Thoracic aorta (tissue), 2 donors: ENCODE data around the gene SERINC3. TPM values are rescaled to one million over a fixed set of nuclear protein-coding genes. Genes with fewer than 3 reads are reported as not detected.

Experiments used
- ATAC-seq: fragments of 150-250 bp; one replicate; pipeline ENCODE4 v1.8.0; 2017; ENCODE audit warnings: low read depth; ENCODE audit not compliant: insufficient number of reproducible peaks, low FRiP score
- DNase-seq: peaks from one replicate; pipeline ENCODE4 v3.0.0-alpha.2; 2020; ENCODE audit warnings: low spot score
- H3K27ac ChIP-seq, 2 donors: fragments of 200-600 bp; sonication (generic); 1 replicate in 1 of 2; 2 replicates in 1 of 2; pipeline ENCODE4 v1.5.1; 2016; ENCODE audit warnings: mild to moderate bottlenecking in 2 of 2, moderate library complexity in 2 of 2
- H3K27me3 ChIP-seq: fragments of 200-600 bp; sonication (generic); replicated peaks from 2 replicates; pipeline ENCODE4 v1.6.0; 2016; ENCODE audit warnings: mild to moderate bottlenecking; ENCODE audit not compliant: insufficient read depth
- H3K36me3 ChIP-seq: fragments of 200-600 bp; sonication (generic); one replicate; pipeline ENCODE4 v1.5.1; 2016
- H3K4me1 ChIP-seq, 2 donors: fragments of 200-600 bp; sonication (generic); 1 replicate in 1 of 2; 2 replicates in 1 of 2; pipeline versions ENCODE4 v1.5.1 to v1.6.0; 2016; ENCODE audit warnings: low read depth in 2 of 2, mild to moderate bottlenecking in 1 of 2; ENCODE audit not compliant: control insufficient read depth in 1 of 2
- H3K4me3 ChIP-seq: fragments of 200-600 bp; sonication (generic); 2 replicates; pipeline ENCODE4 v1.5.1; 2016; ENCODE audit warnings: mild to moderate bottlenecking
- H3K9me3 ChIP-seq: fragments of 200-600 bp; sonication (generic); 2 replicates; pipeline ENCODE4 v1.5.1; 2016
- CTCF ChIP-seq: fragments of 200-600 bp; sonication (generic); IDR thresholded peaks from one replicate; pipeline ENCODE4 v1.5.1; 2019; ENCODE audit warnings: antibody characterized with exemption
- total RNA-seq, 2 donors: library from RNA; depleted of rRNA; stranded (reverse); fragments of >200 nt; gene quantifications; one replicate each; pipeline versions ENCODE4 v1.1.0 to v1.2.3, GENCODE V29; 2016

The SERINC3 gene
- total RNA-seq, 2 donors from 2014 or later, result 98.9 to 109 TPM

DNA sequence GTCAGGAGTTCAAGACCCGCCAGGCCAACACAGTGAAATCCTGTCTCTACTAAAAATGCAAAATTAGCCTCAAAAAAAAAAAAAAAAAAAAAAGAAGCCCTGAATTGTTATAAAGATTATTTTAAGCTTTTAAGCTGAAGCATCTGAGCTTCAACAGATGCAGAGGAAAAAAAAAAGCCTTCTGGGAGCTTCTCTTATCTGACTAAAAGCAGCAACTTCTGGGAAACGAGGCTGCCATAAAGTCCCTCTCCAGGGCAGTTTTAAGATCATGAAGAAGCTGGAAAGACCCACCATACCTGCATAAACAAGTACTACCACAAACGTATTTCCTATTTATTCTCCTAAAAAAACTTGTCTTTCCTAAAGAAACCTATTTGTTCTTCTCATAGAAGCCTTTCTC is 3.6 kb downstream of the SERINC3 start:
- H3K27ac ChIP-seq, result peak overlapping the region in 1 of 2 donors; percentile 7
- H3K36me3 ChIP-seq, result no peaks in the 10 kb centered on the region
- no peaks in the 10 kb centered on the region for H3K27me3 ChIP-seq
- TF ChIP-seq CTCF, result no peak
- H3K9me3 ChIP-seq, result no peaks in the 10 kb centered on the region
- peaks cover 39 to 63% of the 10 kb centered on the region in 2 donors for H3K4me1 ChIP-seq
- H3K4me3 ChIP-seq, result no peak overlapping the region
- DNase-seq, result no peak
- ATAC-seq, result no peak

DNA sequence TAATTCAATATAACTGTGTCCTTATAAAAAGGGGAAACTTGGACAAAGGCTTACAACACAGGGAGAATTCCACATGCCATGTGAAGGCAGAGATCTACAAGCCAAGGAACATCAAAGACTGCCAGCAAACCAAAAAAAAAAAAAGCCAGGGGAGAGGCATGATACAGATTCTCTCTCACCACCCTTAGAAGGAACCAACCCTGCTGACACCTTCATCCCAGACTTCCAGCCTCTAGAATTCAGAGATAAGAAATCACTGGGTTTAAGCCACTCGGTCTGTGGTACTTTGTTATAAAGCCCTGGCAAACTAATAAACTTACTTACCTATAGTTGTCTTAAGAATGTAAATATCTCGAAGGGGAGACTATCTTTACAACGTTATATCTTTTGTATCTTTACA is 4.4 kb downstream of the SERINC3 start:
- H3K27me3 ChIP-seq, result no peaks in the 10 kb centered on the region
- H3K9me3 ChIP-seq, result no peaks in the 10 kb centered on the region
- H3K27ac ChIP-seq, result peak overlapping the region in 1 of 2 donors; percentile 7
- peaks cover 3% of the 10 kb centered on the region for H3K36me3 ChIP-seq
- no peak for TF ChIP-seq CTCF
- no peak for DNase-seq
- no peak for ATAC-seq
- no peak overlapping the region for H3K4me3 ChIP-seq
- H3K4me1 ChIP-seq, result peaks cover 39 to 61% of the 10 kb centered on the region in 2 donors

GRCh38 chr20:44516491-44516890 is 5.4 kb downstream of the SERINC3 start:
- Histone ChIP-seq H3K27me3 (no peaks in the 10 kb centered on the region), H3K27ac (no peak overlapping the region), H3K4me3 (no peak overlapping the region), H3K9me3 (no peaks in the 10 kb centered on the region), H3K4me1 (peaks cover 39 to 59% of the 10 kb centered on the region in 2 donors), H3K36me3 (peaks cover 9% of the 10 kb centered on the region)
- ATAC-seq (peak; percentile 9), DNase-seq (no peak)
- TF ChIP-seq CTCF, result no peak

DNA sequence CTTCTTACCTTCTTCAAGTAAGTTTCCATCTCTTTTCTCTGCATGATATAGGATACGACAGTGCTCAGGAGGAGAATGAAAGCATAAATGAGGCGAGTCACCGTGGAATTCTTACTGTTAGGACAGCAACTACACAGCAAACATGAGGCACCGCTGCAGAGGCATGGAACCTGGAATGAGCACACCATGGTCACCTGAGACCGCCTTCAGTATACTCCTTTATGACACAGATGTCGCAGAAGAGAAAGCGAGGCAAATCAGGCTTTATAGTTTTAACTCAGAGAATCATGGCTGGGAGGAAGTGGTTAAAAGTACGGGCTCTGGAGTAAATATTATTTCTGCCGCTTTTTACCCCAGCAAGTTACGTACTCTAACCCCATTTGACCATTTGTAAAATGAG is 8.0 kb downstream of the SERINC3 start:
- ATAC-seq (no peak), DNase-seq (no peak)
- Histone ChIP-seq H3K36me3 (peaks cover 29% of the 10 kb centered on the region), H3K4me3 (no peak overlapping the region), H3K27me3 (no peaks in the 10 kb centered on the region), H3K4me1 (peaks cover 18 to 36% of the 10 kb centered on the region in 2 donors), H3K27ac (no peak overlapping the region), H3K9me3 (no peaks in the 10 kb centered on the region)
- TF ChIP-seq CTCF, result no peak

DNA sequence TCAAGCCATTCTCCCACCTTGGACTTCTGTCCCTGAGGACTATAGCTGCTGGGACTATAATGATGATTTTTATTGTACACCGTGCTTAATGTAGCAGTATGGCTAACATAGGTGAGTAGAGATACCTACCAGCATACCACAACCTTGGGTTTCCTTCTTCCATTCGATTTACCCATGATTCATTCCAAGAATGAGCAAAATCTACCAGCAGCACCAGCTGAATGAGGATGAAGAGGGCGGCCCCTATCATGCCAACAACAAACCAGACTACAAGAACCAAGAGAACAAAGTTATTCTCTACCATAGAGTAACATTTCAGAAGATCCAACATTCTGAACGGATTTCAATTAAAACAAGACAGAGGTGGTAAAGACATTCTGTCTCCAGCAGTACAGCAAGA is 12.1 kb downstream of the SERINC3 start:
- Histone ChIP-seq H3K4me3 (no peak overlapping the region), H3K27ac (no peak overlapping the region), H3K36me3 (peaks cover 61% of the 10 kb centered on the region), H3K4me1 (no peaks in the 10 kb centered on the region), H3K9me3 (no peaks in the 10 kb centered on the region), H3K27me3 (no peaks in the 10 kb centered on the region)
- ATAC-seq (no peak), DNase-seq (no peak)
- TF ChIP-seq CTCF, result no peak
